Amniotic epithelial cell (primary cell): ENCODE data around the gene CYP20A1.
"Not testable (repeated sequence)": the region's sequence is repeated elsewhere in the genome, so short reads cannot be mapped to it uniquely, and the experiment has no call there.

Source experiments
- DNase-seq: peaks from one replicate; pipeline ENCODE4 v3.0.0-alpha.2; 2010; ENCODE audit warnings: low read depth

CYP20A1 gene

GRCh38 chr2:203280428-203281064, 41.7 kb downstream of the CYP20A1 start:
- DNase-seq: no peak

GRCh38 chr2:203282101-203282500, 43.3 kb downstream of the CYP20A1 start:
- no peak for DNase-seq

- no peak for DNase-seq
Observed at GRCh38 chr2:203286532-203286931, 47.7 kb downstream of the CYP20A1 start.

GRCh38 chr2:203301667-203302066, 62.8 kb downstream of the CYP20A1 start:
- peak; percentile 13 for DNase-seq

- not testable (repeated sequence) for DNase-seq
Observed at GRCh38 chr2:203302586-203302985, 63.8 kb downstream of the CYP20A1 start.

GRCh38 chr2:203310688-203311436, 72.0 kb downstream of the CYP20A1 start:
- DNase-seq: no peak

- DNase-seq: no peak
Observed at GRCh38 chr2:203326356-203326755, 87.5 kb downstream of the CYP20A1 start.

- DNase-seq: no peak
Observed at GRCh38 chr2:203327582-203327900, 88.7 kb downstream of the CYP20A1 start.

GRCh38 chr2:203327901-203328759, 89.3 kb downstream of the CYP20A1 start, which contains the start of gene ABI2:
Gene ABI2 (plus strand): TSS chr2:203328394. CDS start chr2:203328515, 121 bp downstream.
- peak; percentile 68 for DNase-seq

GRCh38 chr2:203328760-203329540, 90.1 kb downstream of the CYP20A1 start:
- DNase-seq: peak; percentile 29

- peak; percentile 85 for DNase-seq
Observed at GRCh38 chr2:203330434-203330833, 91.6 kb downstream of the CYP20A1 start.

GRCh38 chr2:203338322-203338721, 99.5 kb downstream of the CYP20A1 start:
- DNase-seq: no peak

GRCh38 chr2:203340791-203341487, 102.1 kb downstream of the CYP20A1 start:
- peak; percentile 68 for DNase-seq

GRCh38 chr2:203341741-203342310, 103.0 kb downstream of the CYP20A1 start:
- peak; percentile 55 for DNase-seq

GRCh38 chr2:203342374-203342773, 103.6 kb downstream of the CYP20A1 start:
- not testable (repeated sequence) for DNase-seq

- no peak for DNase-seq
Observed at GRCh38 chr2:203344667-203345066, 105.8 kb downstream of the CYP20A1 start.

GRCh38 chr2:203346612-203347011, 107.8 kb downstream of the CYP20A1 start:
- no peak for DNase-seq

- DNase-seq: no peak
Observed at GRCh38 chr2:203347375-203347774, 108.6 kb downstream of the CYP20A1 start.

GRCh38 chr2:203352604-203353255, 113.9 kb downstream of the CYP20A1 start:
- DNase-seq: no peak

- DNase-seq: no peak
Observed at GRCh38 chr2:203354966-203355365, 116.1 kb downstream of the CYP20A1 start.
